GM21390 (cell line): Measurements from ENCODE around the gene PRKCD.

Experiments
- ATAC-seq: cut with Tn5 transposase; IDR thresholded peaks from one replicate; pipeline ENCODE4 v1.9.1; 2021; ENCODE audit not compliant: unreplicated experiment

The PRKCD gene

GRCh38 chr3:53160660-53161449 lies at the start of gene PRKCD:
Gene PRKCD (plus strand): TSS chr3:53161209. CDS start chr3:53178423, 17,214 bp downstream.
- ATAC-seq = peak; percentile 50

GRCh38 chr3:53111822-53112221 lies 49.2 kb upstream of the PRKCD start:
- ATAC-seq = no peak

GRCh38 chr3:53113293-53114010 lies 47.6 kb upstream of the PRKCD start:
- no peak for ATAC-seq

GRCh38 chr3:53114011-53114400 lies 47.0 kb upstream of the PRKCD start:
- peak; percentile 71 for ATAC-seq

- no peak for ATAC-seq
Measured at GRCh38 chr3:53114412-53115074, 46.5 kb upstream of the PRKCD start.

GRCh38 chr3:53116956-53117355 lies 44.1 kb upstream of the PRKCD start:
- no peak for ATAC-seq

- no peak for ATAC-seq
Measured at GRCh38 chr3:53120336-53120735, 40.7 kb upstream of the PRKCD start.

- ATAC-seq = no peak
Measured at GRCh38 chr3:53122255-53122932, 38.6 kb upstream of the PRKCD start.

GRCh38 chr3:53122933-53123305 lies 38.1 kb upstream of the PRKCD start:
- ATAC-seq = no peak

GRCh38 chr3:53123510-53123909 lies 37.5 kb upstream of the PRKCD start:
- ATAC-seq = no peak

- no peak for ATAC-seq
Measured at GRCh38 chr3:53123953-53124352, 37.1 kb upstream of the PRKCD start.

GRCh38 chr3:53126601-53127000 lies 34.4 kb upstream of the PRKCD start:
- no peak for ATAC-seq

- ATAC-seq = no peak
Measured at GRCh38 chr3:53129344-53129743, 31.7 kb upstream of the PRKCD start.

GRCh38 chr3:53130179-53131061 lies 30.6 kb upstream of the PRKCD start, which contains the start of gene RFT1:
Gene RFT1 (minus strand): TSS chr3:53130435. CDS start chr3:53130400, 35 bp downstream.
- peak; percentile 83 for ATAC-seq

- ATAC-seq = no peak
Measured at GRCh38 chr3:53131096-53131495, 29.9 kb upstream of the PRKCD start.

- no peak for ATAC-seq
Measured at GRCh38 chr3:53132347-53132746, 28.7 kb upstream of the PRKCD start.

- ATAC-seq = peak; percentile 59
Measured at GRCh38 chr3:53134631-53135232, 26.3 kb upstream of the PRKCD start.

GRCh38 chr3:53137221-53137620 lies 23.8 kb upstream of the PRKCD start:
- ATAC-seq = no peak

- no peak for ATAC-seq
Measured at GRCh38 chr3:53137835-53138446, 23.1 kb upstream of the PRKCD start.
